BLaER1 (cell line): ENCODE results near the gene PRIM2.
"Not testable (repeated sequence)": the region's sequence is repeated elsewhere in the genome, so short reads cannot be mapped to it uniquely, and the experiment has no call there.

Experiments
- H3K27ac ChIP-seq: shearing (Covaris generic); formaldehyde crosslinking; 2 replicates; pipeline ENCODE4 v1.8.1; 2022
- H3K27me3 ChIP-seq: shearing (Covaris generic); formaldehyde crosslinking; 2 replicates; pipeline ENCODE4 v1.8.1; 2022
- H3K36me3 ChIP-seq: shearing (Covaris generic); formaldehyde crosslinking; 2 replicates; pipeline ENCODE4 v1.8.1; 2022
- H3K4me1 ChIP-seq: shearing (Covaris generic); formaldehyde crosslinking; 2 replicates; pipeline ENCODE4 v1.8.1; 2022
- H3K4me2 ChIP-seq: shearing (Covaris generic); formaldehyde crosslinking; 2 replicates; pipeline ENCODE4 v1.8.1; 2022
- H3K4me3 ChIP-seq: shearing (Covaris generic); formaldehyde crosslinking; 2 replicates; pipeline ENCODE4 v1.8.1; 2022
- H3K9ac ChIP-seq: shearing (Covaris generic); formaldehyde crosslinking; 2 replicates; pipeline ENCODE4 v1.8.1; 2022
- H3K9me3 ChIP-seq: shearing (Covaris generic); formaldehyde crosslinking; 2 replicates; pipeline ENCODE4 v1.8.1; 2022
- H4K20me1 ChIP-seq: shearing (Covaris generic); formaldehyde crosslinking; 2 replicates; pipeline ENCODE4 v1.8.1; 2022
- Cebpa-rat ChIP-seq: shearing (Covaris generic); IDR thresholded peaks from 2 replicates; pipeline ENCODE4 v1.8.1; 2022

The PRIM2 gene

DNA sequence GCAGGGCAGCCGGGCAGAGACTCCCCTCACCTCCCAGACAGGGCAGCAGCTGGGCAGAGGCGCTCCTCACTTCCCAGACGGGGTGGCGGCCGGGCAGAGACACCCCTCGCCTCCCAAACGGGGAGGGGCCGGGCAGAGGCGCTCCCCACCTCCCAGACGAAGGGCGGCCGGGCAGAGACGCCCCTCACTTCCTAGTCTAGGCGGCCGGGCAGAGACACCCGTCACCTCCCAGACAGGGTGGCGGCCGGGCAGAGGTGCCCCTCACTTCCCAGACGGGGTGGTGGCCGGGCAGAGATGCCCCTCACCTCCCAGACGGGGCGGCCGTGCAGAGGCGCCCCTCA, 6.6 kb upstream of the PRIM2 start:
- Histone ChIP-seq H3K27me3 (no peaks in the 10 kb centered on the region), H3K4me3 (no peak overlapping the region), H3K4me1 (no peaks in the 10 kb centered on the region), H3K9me3 (peaks cover 13% of the 10 kb centered on the region), H3K36me3 (no peaks in the 10 kb centered on the region), H3K9ac (no peak overlapping the region), H3K4me2 (no peak overlapping the region), H3K27ac (no peak overlapping the region), H4K20me1 (no peaks in the 10 kb centered on the region)
- no peak for TF ChIP-seq Cebpa-rat

DNA sequence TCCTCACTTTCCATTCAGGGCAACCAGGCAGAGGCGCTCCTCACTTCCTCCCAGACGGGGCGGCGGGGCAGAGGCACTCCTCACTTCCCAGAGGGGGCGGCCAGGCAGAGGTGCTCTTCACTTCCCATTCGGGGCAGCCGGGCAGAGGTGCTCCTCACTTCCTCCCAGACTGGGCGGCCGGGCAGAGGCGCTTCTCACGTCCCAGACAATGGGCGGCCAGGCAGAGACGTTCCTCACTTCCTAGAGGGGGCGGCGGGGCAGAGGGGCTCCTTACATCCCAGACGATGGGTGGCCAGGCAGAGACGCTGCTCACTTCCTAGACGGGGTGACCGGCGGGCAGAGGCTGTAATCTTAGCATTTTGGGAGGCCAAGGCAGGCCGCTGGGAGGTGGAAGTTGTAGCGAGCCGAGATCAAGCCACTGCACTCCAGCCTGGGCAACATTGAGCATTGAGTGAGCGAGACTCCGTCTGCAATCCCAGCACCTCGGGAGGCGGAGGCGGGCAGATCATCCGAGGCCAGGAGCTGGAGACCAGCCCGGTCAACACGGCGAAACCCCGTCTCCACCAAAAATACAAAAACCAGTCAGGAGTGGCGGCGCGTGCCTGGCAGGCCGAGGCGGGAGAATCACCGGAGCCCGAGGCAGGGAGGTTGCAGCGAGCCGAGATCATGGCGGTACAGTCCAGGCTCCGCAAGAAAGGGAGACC, 6.0 kb upstream of the PRIM2 start:
- H3K4me2 ChIP-seq, H3K4me1 ChIP-seq, H3K4me3 ChIP-seq, H3K9ac ChIP-seq, H3K27me3 ChIP-seq, H4K20me1 ChIP-seq, H3K27ac ChIP-seq, H3K36me3 ChIP-seq: not testable (repeated sequence)
- peaks cover 13% of the 10 kb centered on the region for H3K9me3 ChIP-seq

DNA sequence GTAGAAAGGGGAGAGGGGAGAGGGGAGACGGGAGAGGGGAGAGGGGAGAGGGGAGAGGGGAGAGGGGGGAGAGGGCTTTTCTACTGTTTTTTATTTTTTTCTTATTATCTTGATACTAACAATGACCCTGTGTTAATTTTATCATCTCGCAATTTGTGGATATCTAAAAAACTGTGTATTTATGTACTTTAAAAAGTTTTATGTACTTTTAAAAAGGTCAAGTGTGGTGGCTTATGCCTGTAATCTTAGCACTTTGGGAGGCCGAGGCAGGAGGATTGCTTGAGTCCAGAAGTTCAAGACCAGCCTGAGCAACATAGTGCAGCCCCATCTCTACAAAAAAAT, 5.5 kb upstream of the PRIM2 start:
- Histone ChIP-seq H3K9me3 (peaks cover 13% of the 10 kb centered on the region), H3K4me1 (no peaks in the 10 kb centered on the region), H3K27ac (no peak overlapping the region), H3K9ac (no peak overlapping the region), H3K4me3 (no peak overlapping the region), H3K36me3 (no peaks in the 10 kb centered on the region), H4K20me1 (no peaks in the 10 kb centered on the region), H3K27me3 (no peaks in the 10 kb centered on the region), H3K4me2 (no peak overlapping the region)
- no peak for TF ChIP-seq Cebpa-rat

DNA sequence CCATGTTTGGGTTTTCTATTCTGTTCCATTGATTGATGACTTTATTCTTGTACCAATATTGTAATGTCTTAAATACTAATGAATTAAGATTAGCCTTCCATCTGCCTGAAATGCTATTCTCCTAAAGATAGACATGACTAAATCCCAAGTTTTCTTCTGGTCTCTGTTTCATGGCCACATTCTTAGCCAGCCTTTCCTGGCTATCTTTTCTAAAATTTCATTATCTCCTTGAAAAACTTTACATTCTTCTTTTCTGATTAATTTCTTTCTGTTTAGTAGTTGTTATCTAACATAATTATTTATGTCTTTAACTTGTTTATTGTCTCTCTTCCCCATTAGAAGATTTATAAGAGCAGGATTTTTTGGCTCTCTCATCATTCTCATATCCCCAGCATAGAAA, 4.4 kb upstream of the PRIM2 start:
- H3K27me3 ChIP-seq: no peaks in the 10 kb centered on the region
- no peak overlapping the region for H3K4me3 ChIP-seq

DNA sequence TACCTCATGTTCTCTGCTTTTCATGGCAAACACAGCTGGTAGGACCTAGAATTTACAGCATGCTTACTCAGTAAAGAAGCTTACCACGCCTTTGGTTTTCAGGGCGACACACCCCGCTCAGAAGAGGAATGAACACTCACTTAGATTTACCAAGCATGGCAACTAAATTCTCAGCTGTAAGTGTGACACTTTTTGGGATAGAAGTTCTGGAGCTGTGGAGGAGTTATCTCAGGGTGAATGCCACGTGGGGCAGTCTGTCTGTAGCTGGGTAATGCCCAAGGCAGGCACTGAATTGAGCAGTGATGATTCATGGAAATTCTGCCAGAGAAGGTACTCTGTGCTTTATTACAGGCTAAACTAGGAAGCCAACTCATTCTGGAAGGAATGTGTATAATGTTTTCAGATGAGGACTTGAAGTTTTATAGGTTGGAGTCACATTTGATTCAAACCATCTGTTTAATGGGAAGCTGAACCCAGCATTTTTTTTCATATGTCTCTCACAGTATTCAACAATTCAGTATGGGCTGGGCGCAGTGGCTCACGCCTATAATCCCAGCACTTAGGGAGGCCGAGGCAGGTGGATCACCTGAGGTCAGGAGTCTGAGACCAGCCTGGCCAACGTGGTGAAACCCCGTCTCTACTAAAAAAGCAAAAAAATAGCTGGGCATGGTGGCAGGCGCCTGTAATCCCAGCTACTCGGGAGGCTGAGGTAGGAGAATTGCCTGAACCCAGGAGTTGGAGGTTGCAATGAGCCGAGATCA, 3.5 kb upstream of the PRIM2 start:
- Histone ChIP-seq H4K20me1 (no peaks in the 10 kb centered on the region), H3K4me3 (no peak overlapping the region), H3K9me3 (peaks cover 13% of the 10 kb centered on the region), H3K27me3 (no peaks in the 10 kb centered on the region), H3K36me3 (peaks cover 3% of the 10 kb centered on the region; the same call in 1 of the 2 replicates), H3K4me2 (no peak overlapping the region), H3K9ac (no peak overlapping the region), H3K27ac (no peak overlapping the region), H3K4me1 (peaks cover 12% of the 10 kb centered on the region)
- no peak for TF ChIP-seq Cebpa-rat

More for the DNA sequence above, 4.4 kb upstream of the PRIM2 start:
- no peaks in the 10 kb centered on the region for H4K20me1 ChIP-seq
- no peak overlapping the region for H3K27ac ChIP-seq
- H3K4me1 ChIP-seq: peaks cover 3% of the 10 kb centered on the region
- peaks cover 13% of the 10 kb centered on the region for H3K9me3 ChIP-seq
- H3K36me3 ChIP-seq: no peaks in the 10 kb centered on the region
- no peak overlapping the region for H3K9ac ChIP-seq
- H3K4me2 ChIP-seq: no peak overlapping the region
- no peak for TF ChIP-seq Cebpa-rat

DNA sequence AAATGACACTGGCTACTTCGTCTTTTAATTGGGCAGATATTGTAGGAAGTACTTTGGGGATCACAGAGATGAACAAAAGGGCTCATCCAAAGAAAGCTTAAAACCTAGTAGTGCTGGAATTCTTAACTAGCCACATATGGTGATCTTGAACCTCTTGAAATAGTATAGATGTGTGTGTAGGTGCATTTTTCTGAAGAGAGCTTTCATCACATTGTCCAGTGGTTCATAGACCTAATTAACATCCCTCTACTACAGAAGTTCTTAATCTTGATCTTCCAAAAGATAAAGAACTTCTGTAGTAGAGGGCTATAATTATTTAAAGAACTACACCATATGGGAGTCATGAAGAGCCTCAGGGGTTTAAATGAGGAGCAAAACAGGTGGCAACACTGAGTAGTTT, 2.3 kb upstream of the PRIM2 start:
- H3K9ac ChIP-seq: no peak overlapping the region
- no peaks in the 10 kb centered on the region for H4K20me1 ChIP-seq
- peaks cover 15% of the 10 kb centered on the region for H3K36me3 ChIP-seq
- peaks cover 13% of the 10 kb centered on the region for H3K9me3 ChIP-seq
- H3K27ac ChIP-seq: no peak overlapping the region
- no peak overlapping the region for H3K4me2 ChIP-seq
- H3K4me3 ChIP-seq: no peak overlapping the region
- peaks cover 23% of the 10 kb centered on the region for H3K4me1 ChIP-seq
- TF ChIP-seq Cebpa-rat: no peak
- H3K27me3 ChIP-seq: no peaks in the 10 kb centered on the region

DNA sequence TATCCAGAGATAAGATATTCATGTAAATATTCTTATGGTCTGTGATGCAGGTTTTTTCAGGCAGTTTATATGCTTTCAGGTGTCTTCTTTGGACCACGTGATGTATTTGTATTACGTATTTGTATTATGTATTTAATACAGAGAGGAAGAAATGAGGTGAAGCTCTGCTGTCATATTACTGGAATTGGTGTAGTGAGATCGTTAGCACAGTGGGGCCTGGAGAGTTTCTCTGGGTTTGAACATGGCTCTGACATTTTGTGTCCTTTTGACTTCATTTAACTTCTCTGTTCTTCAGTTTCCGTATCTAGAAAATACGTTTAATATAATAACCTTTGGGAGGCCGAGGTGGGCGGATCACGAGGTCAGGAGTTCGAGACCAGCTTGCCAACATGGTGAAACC, 1.6 kb upstream of the PRIM2 start:
- no peak overlapping the region for H3K27ac ChIP-seq
- no peak overlapping the region for H3K9ac ChIP-seq
- H3K27me3 ChIP-seq: no peaks in the 10 kb centered on the region
- no peaks in the 10 kb centered on the region for H4K20me1 ChIP-seq
- no peak for TF ChIP-seq Cebpa-rat
- peaks cover 23% of the 10 kb centered on the region for H3K4me1 ChIP-seq
- peaks cover 23% of the 10 kb centered on the region for H3K36me3 ChIP-seq
- peaks cover 7% of the 10 kb centered on the region for H3K9me3 ChIP-seq
- peak overlapping the region; percentile 85; the same call in 1 of the 2 replicates for H3K4me2 ChIP-seq
- no peak overlapping the region for H3K4me3 ChIP-seq

DNA sequence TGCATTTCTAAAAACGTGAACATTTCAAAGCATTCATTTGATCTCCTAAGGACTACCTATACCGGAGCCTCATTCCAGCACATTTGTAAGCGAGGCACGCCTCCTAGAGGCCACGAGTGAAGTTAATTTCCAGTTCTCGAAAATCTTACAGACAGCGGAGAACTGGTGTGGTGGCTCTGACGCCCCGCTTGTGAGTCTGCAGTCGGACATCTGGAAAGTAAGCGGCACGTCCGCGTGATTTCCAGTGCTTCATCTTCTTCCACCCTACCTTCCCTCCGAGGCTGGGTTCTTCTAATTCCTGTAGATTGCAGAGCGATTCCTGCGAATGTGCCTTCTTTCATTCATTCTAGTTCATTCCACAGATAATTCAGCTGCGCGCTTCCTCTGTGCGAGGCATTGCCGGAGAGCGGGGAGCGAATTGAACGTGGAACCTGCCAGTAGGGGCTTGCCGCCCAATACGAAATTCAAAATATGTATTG, 810 bp upstream of the PRIM2 start:
- Histone ChIP-seq H3K4me3 (peak overlapping the region; percentile 83), H3K4me1 (peaks cover 23% of the 10 kb centered on the region), H3K9me3 (no peaks in the 10 kb centered on the region), H3K9ac (peak overlapping the region; percentile 84), H3K27ac (peak overlapping the region; percentile 70; the same call in 1 of the 2 replicates), H3K36me3 (peaks cover 31% of the 10 kb centered on the region), H3K4me2 (peak overlapping the region; percentile 85), H4K20me1 (no peaks in the 10 kb centered on the region), H3K27me3 (no peaks in the 10 kb centered on the region)
- no peak for TF ChIP-seq Cebpa-rat

DNA sequence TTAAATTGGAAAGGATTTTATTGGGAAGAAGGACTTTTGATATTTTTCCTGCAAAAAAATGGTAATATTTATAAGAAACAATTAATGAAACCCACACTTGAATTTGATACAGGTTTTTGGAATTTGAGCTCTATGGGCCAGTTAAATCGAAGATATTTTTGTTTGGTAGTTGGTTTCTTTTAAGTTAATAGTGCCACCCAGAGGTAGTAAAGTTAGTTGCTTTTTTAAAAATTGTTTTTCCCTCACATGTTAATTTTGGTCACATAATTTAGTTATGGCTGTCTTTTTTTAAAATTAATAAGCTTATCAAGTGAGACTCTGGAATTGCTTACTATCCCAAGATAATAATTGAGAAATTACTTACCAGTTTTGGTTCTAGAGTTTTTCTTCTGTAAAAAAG, 7.1 kb downstream of the PRIM2 start:
- Histone ChIP-seq H4K20me1 (no peaks in the 10 kb centered on the region), H3K9ac (no peak overlapping the region), H3K27me3 (no peaks in the 10 kb centered on the region), H3K36me3 (peaks cover 91% of the 10 kb centered on the region), H3K4me2 (no peak overlapping the region), H3K27ac (no peak overlapping the region), H3K4me1 (peaks cover 5% of the 10 kb centered on the region; the same call in 1 of the 2 replicates), H3K4me3 (no peak overlapping the region), H3K9me3 (peaks cover 23% of the 10 kb centered on the region)
- no peak for TF ChIP-seq Cebpa-rat

DNA sequence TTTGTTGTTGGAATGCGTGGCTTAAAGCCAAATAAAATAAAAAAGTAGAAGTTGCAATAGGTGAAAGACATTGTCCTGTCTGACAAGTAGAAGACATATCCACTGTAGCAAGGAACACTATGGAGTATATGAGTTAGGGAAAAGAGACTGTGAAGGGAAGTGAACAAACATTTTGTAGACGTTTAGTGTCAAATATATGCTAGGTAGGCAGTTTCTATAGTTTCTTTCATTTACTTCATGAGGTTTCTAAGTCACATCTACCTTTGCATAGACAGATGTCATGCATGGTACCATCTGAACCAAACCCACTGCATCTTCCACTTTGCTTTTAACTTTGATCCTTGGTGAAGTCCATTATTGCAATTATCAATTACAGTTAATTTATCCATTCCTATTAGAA, 9.9 kb downstream of the PRIM2 start:
- Histone ChIP-seq H3K4me3 (no peak overlapping the region), H3K9me3 (peaks cover 50% of the 10 kb centered on the region), H4K20me1 (no peaks in the 10 kb centered on the region), H3K36me3 (peaks cover 90% of the 10 kb centered on the region), H3K9ac (no peak overlapping the region), H3K27me3 (no peaks in the 10 kb centered on the region), H3K27ac (no peak overlapping the region), H3K4me1 (no peaks in the 10 kb centered on the region), H3K4me2 (no peak overlapping the region)
- no peak for TF ChIP-seq Cebpa-rat
